Heart left ventricle (tissue), 13 donors: Measurements from ENCODE around the gene ECM1.

Experiments used
- POLR2A ChIP-seq, 2 donors: fragments of 450-650 bp; IDR thresholded peaks; one replicate each; pipeline ENCODE4 v1.6.1; 2017; ENCODE audit warnings: antibody characterized with exemption in 2 of 2, mild to moderate bottlenecking in 2 of 2, moderate library complexity in 2 of 2
- TF ChIP-seq, protein P1 (sequence below), 12 donors: fragments of 200-600 bp; sonication (generic) in 4 of 12; IDR thresholded peaks; one replicate each; pipeline versions ENCODE4 v1.5.0 to v1.8.0; 2018 to 2022; ENCODE audit warnings: antibody characterized with exemption in 12 of 12, mild to moderate bottlenecking in 5 of 12
- donor health status: ischemic (EF 13 %, LVEDD 7.1; RV severe dilation, severe dysfunction).
- donor health status: DM: no; HTN: yes; CAD: no.
- donor health status: DM: no; HTN: no; CAD: no.
- donor health status: ischemic (EF 25% LVEDD 6.9; RV normal size, moderate dysfunction).
- donor health status: ischemic (EF 25% LVEDD 5.7; RV mildly dilated, moderate dysfunction).
- donor health status: ischemic (EF 35%, LVEDD 5.7; RV mildly dilated, moderate dysfunction).
- donor health status: nonischemic (EF 11% LVEDD 7.7; RV severe dilation, severe dysfunction).
- donor health status: DM: yes; HTN: yes; CAD: no.
- donor health status: PGD.
- donor health status: ischemic (EF 29% LVEDD 5.4; RV normal size, mild dysfunction).
- donor health status: nonischemic (EF 23%, LVEDD 6.1; RV moderate dilation, normal function).

- TF ChIP-seq, protein P1, sequence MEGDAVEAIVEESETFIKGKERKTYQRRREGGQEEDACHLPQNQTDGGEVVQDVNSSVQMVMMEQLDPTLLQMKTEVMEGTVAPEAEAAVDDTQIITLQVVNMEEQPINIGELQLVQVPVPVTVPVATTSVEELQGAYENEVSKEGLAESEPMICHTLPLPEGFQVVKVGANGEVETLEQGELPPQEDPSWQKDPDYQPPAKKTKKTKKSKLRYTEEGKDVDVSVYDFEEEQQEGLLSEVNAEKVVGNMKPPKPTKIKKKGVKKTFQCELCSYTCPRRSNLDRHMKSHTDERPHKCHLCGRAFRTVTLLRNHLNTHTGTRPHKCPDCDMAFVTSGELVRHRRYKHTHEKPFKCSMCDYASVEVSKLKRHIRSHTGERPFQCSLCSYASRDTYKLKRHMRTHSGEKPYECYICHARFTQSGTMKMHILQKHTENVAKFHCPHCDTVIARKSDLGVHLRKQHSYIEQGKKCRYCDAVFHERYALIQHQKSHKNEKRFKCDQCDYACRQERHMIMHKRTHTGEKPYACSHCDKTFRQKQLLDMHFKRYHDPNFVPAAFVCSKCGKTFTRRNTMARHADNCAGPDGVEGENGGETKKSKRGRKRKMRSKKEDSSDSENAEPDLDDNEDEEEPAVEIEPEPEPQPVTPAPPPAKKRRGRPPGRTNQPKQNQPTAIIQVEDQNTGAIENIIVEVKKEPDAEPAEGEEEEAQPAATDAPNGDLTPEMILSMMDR (IDR thresholded peaks at IDR 0.05), result no peak
- no peak for TF ChIP-seq POLR2A (IDR thresholded peaks at IDR 0.05)
These were observed 8.2 kb downstream of the ECM1 start for GRCh38 chr1:150516050-150516591.
